Subcutaneous abdominal adipose tissue (tissue), 5 donors: ENCODE data around the gene MC3R.

Source experiments
- H3K27ac ChIP-seq: one replicate; pipeline ENCODE4 v1.7.0; 2013; ENCODE audit warnings: low read depth, mild to moderate bottlenecking, inconsistent platforms, low read length, moderate library complexity
- H3K27me3 ChIP-seq, 5 donors: one replicate each; pipeline ENCODE4 v1.7.0; 2013; ENCODE audit warnings: low read length in 5 of 5, inconsistent platforms in 1 of 5; ENCODE audit not compliant: control insufficient read depth in 5 of 5, insufficient read depth in 4 of 5
- H3K36me3 ChIP-seq, 5 donors: one replicate each; pipeline ENCODE4 v1.7.0; 2013; ENCODE audit warnings: low read length in 5 of 5; ENCODE audit not compliant: control insufficient read depth in 5 of 5, insufficient read depth in 5 of 5
- H3K4me1 ChIP-seq, 5 donors: one replicate each; pipeline ENCODE4 v1.7.0; 2013; ENCODE audit warnings: low read length in 5 of 5, mild to moderate bottlenecking in 3 of 5, moderate library complexity in 1 of 5; ENCODE audit not compliant: control insufficient read depth in 5 of 5, insufficient read depth in 5 of 5
- H3K4me3 ChIP-seq, 5 donors: one replicate each; pipeline ENCODE4 v1.7.0; 2013; ENCODE audit warnings: low read length in 5 of 5, low read depth in 1 of 5
- H3K9ac ChIP-seq, 5 donors: one replicate each; pipeline ENCODE4 v1.7.0; 2013; ENCODE audit warnings: low read length in 5 of 5, mild to moderate bottlenecking in 4 of 5, moderate library complexity in 3 of 5
- H3K9me3 ChIP-seq, 5 donors: one replicate each; pipeline ENCODE4 v1.7.0; 2013; ENCODE audit warnings: low read length in 5 of 5; ENCODE audit not compliant: control insufficient read depth in 5 of 5
- donor health status: healthy.
- donor health status: healthy.
- donor health status: healthy.
- donor health status: healthy.
- donor health status: healthy.

MC3R gene

GRCh38 chr20:56245761-56246160 is 2.8 kb upstream of the MC3R start:
- no peaks in the 10 kb centered on the region for H3K36me3 ChIP-seq
- H3K4me3 ChIP-seq: no peak overlapping the region
- H3K4me1 ChIP-seq: no peaks in the 10 kb centered on the region
- H3K27ac ChIP-seq: no peak overlapping the region
- H3K27me3 ChIP-seq: peaks cover 4 to 25% (median 15%) of the 10 kb centered on the region in 5 donors
- no peaks in the 10 kb centered on the region for H3K9me3 ChIP-seq
- H3K9ac ChIP-seq: no peak overlapping the region

GRCh38 chr20:56249244-56249955 is 868 bp downstream of the MC3R start:
- H3K4me3 ChIP-seq: no peak overlapping the region
- no peak overlapping the region for H3K9ac ChIP-seq
- H3K27me3 ChIP-seq: peaks cover 15 to 38% (median 30%) of the 10 kb centered on the region in 5 donors
- H3K36me3 ChIP-seq: no peaks in the 10 kb centered on the region
- no peak overlapping the region for H3K27ac ChIP-seq
- H3K4me1 ChIP-seq: no peaks in the 10 kb centered on the region
- no peaks in the 10 kb centered on the region for H3K9me3 ChIP-seq

GRCh38 chr20:56249956-56250355 is 1.4 kb downstream of the MC3R start:
- Histone ChIP-seq H3K4me3 (no peak overlapping the region), H3K4me1 (no peaks in the 10 kb centered on the region), H3K27ac (no peak overlapping the region), H3K9me3 (no peaks in the 10 kb centered on the region), H3K27me3 (peaks cover 17 to 38% (median 31%) of the 10 kb centered on the region in 5 donors), H3K36me3 (no peaks in the 10 kb centered on the region), H3K9ac (no peak overlapping the region)

GRCh38 chr20:56257604-56258003 is 9.1 kb downstream of the MC3R start:
- no peaks in the 10 kb centered on the region for H3K36me3 ChIP-seq
- no peak overlapping the region for H3K9ac ChIP-seq
- H3K4me1 ChIP-seq: no peaks in the 10 kb centered on the region
- H3K27ac ChIP-seq: no peak overlapping the region
- H3K27me3 ChIP-seq: peaks cover 2 to 17% (median 5%) of the 10 kb centered on the region in 5 donors
- no peaks in the 10 kb centered on the region for H3K9me3 ChIP-seq
- no peak overlapping the region for H3K4me3 ChIP-seq

GRCh38 chr20:56259948-56260347 is 11.4 kb downstream of the MC3R start:
- no peak overlapping the region for H3K27ac ChIP-seq
- H3K27me3 ChIP-seq: peaks cover 2 to 12% (median 5%) of the 10 kb centered on the region in 5 donors
- no peaks in the 10 kb centered on the region for H3K4me1 ChIP-seq
- no peaks in the 10 kb centered on the region for H3K36me3 ChIP-seq
- no peak overlapping the region for H3K9ac ChIP-seq
- no peak overlapping the region for H3K4me3 ChIP-seq
- H3K9me3 ChIP-seq: no peaks in the 10 kb centered on the region

- Histone ChIP-seq H3K27ac (no peak overlapping the region), H3K36me3 (no peaks in the 10 kb centered on the region), H3K27me3 (peaks cover 0 to 12% (median 5%) of the 10 kb centered on the region in 5 donors), H3K9me3 (no peaks in the 10 kb centered on the region), H3K9ac (no peak overlapping the region), H3K4me1 (no peaks in the 10 kb centered on the region), H3K4me3 (no peak overlapping the region)
Measured at GRCh38 chr20:56268536-56268935, 20.0 kb downstream of the MC3R start.

- H3K4me1 ChIP-seq: no peaks in the 10 kb centered on the region
- H3K27ac ChIP-seq: no peak overlapping the region
- H3K36me3 ChIP-seq: no peaks in the 10 kb centered on the region
- H3K9me3 ChIP-seq: peaks cover 0 to 3% (median 0%) of the 10 kb centered on the region in 5 donors
- H3K9ac ChIP-seq: no peak overlapping the region
- peaks cover 0 to 12% (median 1%) of the 10 kb centered on the region in 5 donors for H3K27me3 ChIP-seq
- H3K4me3 ChIP-seq: no peak overlapping the region
Measured at GRCh38 chr20:56271974-56272373, 23.4 kb downstream of the MC3R start.

- Histone ChIP-seq H3K9ac (no peak overlapping the region), H3K27ac (no peak overlapping the region), H3K4me1 (no peaks in the 10 kb centered on the region), H3K36me3 (no peaks in the 10 kb centered on the region), H3K27me3 (peaks cover 0 to 17% (median 3%) of the 10 kb centered on the region in 5 donors), H3K4me3 (no peak overlapping the region), H3K9me3 (peaks cover 0 to 8% (median 0%) of the 10 kb centered on the region in 5 donors)
Measured at GRCh38 chr20:56273491-56273890, 25.0 kb downstream of the MC3R start.

- H3K9me3 ChIP-seq: peaks cover 0 to 8% (median 0%) of the 10 kb centered on the region in 5 donors
- no peaks in the 10 kb centered on the region for H3K36me3 ChIP-seq
- no peak overlapping the region for H3K9ac ChIP-seq
- H3K27me3 ChIP-seq: peaks cover 0 to 17% (median 3%) of the 10 kb centered on the region in 5 donors
- H3K27ac ChIP-seq: no peak overlapping the region
- H3K4me3 ChIP-seq: no peak overlapping the region
- no peaks in the 10 kb centered on the region for H3K4me1 ChIP-seq
Measured at GRCh38 chr20:56274156-56274555, 25.6 kb downstream of the MC3R start.

- Histone ChIP-seq H3K27me3 (peaks cover 0 to 10% (median 3%) of the 10 kb centered on the region in 5 donors), H3K4me1 (no peaks in the 10 kb centered on the region), H3K4me3 (no peak overlapping the region), H3K36me3 (no peaks in the 10 kb centered on the region), H3K27ac (no peak overlapping the region), H3K9ac (no peak overlapping the region), H3K9me3 (peaks cover 0 to 8% (median 0%) of the 10 kb centered on the region in 5 donors)
Measured at GRCh38 chr20:56278196-56278595, 29.7 kb downstream of the MC3R start.
